Tibial nerve (tissue), 4 donors: ENCODE results near the gene S100A7A. TPM values are rescaled to one million over a fixed set of nuclear protein-coding genes. Genes with fewer than 3 reads are reported as not detected.

Source experiments
- DNase-seq, 2 donors: peaks; one replicate each; pipeline ENCODE4 v3.0.0-alpha.2; 2019; ENCODE audit warnings: low spot score in 2 of 2
- H3K27ac ChIP-seq, 4 donors: fragments of 200-600 bp; sonication (generic) in 3 of 4; one replicate each; pipeline ENCODE4 v1.5.1; 2017 to 2019; ENCODE audit warnings: mild to moderate bottlenecking in 1 of 4
- H3K27me3 ChIP-seq, 2 donors: fragments of 200-600 bp; sonication (generic) in 1 of 2; one replicate each; pipeline versions ENCODE4 v1.5.1 to v1.6.0; 2017 to 2019
- H3K36me3 ChIP-seq, 3 donors: fragments of 200-600 bp; sonication (generic); one replicate each; pipeline ENCODE4 v1.5.1; 2018 to 2019
- H3K4me1 ChIP-seq, 4 donors: fragments of 200-600 bp; sonication (generic) in 3 of 4; one replicate each; pipeline ENCODE4 v1.5.1; 2017 to 2019
- H3K4me3 ChIP-seq, 4 donors: fragments of 200-600 bp; sonication (generic) in 3 of 4; one replicate each; pipeline ENCODE4 v1.5.1; 2017 to 2019; ENCODE audit warnings: mild to moderate bottlenecking in 1 of 4, moderate library complexity in 1 of 4
- H3K9me3 ChIP-seq, 4 donors: fragments of 200-600 bp; sonication (generic) in 3 of 4; one replicate each; pipeline ENCODE4 v1.5.1; 2017 to 2019
- EP300 ChIP-seq, 2 donors: sonication (generic); formaldehyde crosslinking; IDR thresholded peaks; one replicate each; pipeline ENCODE4 v1.6.1; 2017; ENCODE audit warnings: antibody characterized with exemption in 2 of 2, mild to moderate bottlenecking in 1 of 2
- POLR2A ChIP-seq, 2 donors: fragments of 450-650 bp; IDR thresholded peaks; one replicate each; pipeline ENCODE4 v1.6.1; 2017; ENCODE audit warnings: antibody characterized with exemption in 2 of 2, mild to moderate bottlenecking in 2 of 2, moderate library complexity in 2 of 2
- WGBS, 2 donors: methylation state at CpG; one replicate each; pipeline ENCODE4 v1.1.5; 2018; 5-methylcytosine and 5-hydroxymethylcytosine counted together
- total RNA-seq, 4 donors: library from RNA; depleted of rRNA; stranded (reverse); fragments of >200 nt; gene quantifications; one replicate each; pipeline ENCODE4 v1.1.0, GENCODE V29; 2016
- TF ChIP-seq, protein P1 (sequence below), 5 experiments: fragments of 200-600 bp in 3 of 5; fragments of 450-650 bp in 2 of 5; sonication (generic) in 3 of 5; IDR thresholded peaks; one replicate each; pipeline ENCODE4 v1.5.1; 2016 to 2019; ENCODE audit warnings: antibody characterized with exemption in 5 of 5, mild to moderate bottlenecking in 3 of 5, moderate library complexity in 2 of 5

The S100A7A gene
- total RNA-seq, 4 donors from 2014 or later = not detected

GRCh38 chr1:153428073-153428638 lies 11.8 kb downstream of the S100A7A start:
- WGBS, 2 donors = 78 to 80% methylated on average over 12 of the region's 12 CpGs
- no peaks in the 10 kb centered on the region for H3K27me3 ChIP-seq
- TF ChIP-seq EP300 (IDR thresholded peaks at IDR 0.05) = no peak
- TF ChIP-seq, protein P1, sequence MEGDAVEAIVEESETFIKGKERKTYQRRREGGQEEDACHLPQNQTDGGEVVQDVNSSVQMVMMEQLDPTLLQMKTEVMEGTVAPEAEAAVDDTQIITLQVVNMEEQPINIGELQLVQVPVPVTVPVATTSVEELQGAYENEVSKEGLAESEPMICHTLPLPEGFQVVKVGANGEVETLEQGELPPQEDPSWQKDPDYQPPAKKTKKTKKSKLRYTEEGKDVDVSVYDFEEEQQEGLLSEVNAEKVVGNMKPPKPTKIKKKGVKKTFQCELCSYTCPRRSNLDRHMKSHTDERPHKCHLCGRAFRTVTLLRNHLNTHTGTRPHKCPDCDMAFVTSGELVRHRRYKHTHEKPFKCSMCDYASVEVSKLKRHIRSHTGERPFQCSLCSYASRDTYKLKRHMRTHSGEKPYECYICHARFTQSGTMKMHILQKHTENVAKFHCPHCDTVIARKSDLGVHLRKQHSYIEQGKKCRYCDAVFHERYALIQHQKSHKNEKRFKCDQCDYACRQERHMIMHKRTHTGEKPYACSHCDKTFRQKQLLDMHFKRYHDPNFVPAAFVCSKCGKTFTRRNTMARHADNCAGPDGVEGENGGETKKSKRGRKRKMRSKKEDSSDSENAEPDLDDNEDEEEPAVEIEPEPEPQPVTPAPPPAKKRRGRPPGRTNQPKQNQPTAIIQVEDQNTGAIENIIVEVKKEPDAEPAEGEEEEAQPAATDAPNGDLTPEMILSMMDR (IDR thresholded peaks at IDR 0.05) = no peak
- no peak for TF ChIP-seq POLR2A (IDR thresholded peaks at IDR 0.05)
- H3K9me3 ChIP-seq = no peaks in the 10 kb centered on the region
- H3K4me1 ChIP-seq = no peaks in the 10 kb centered on the region
- H3K4me3 ChIP-seq = no peak overlapping the region
- H3K36me3 ChIP-seq = no peaks in the 10 kb centered on the region
- DNase-seq = no peak
- no peak overlapping the region for H3K27ac ChIP-seq

DNA sequence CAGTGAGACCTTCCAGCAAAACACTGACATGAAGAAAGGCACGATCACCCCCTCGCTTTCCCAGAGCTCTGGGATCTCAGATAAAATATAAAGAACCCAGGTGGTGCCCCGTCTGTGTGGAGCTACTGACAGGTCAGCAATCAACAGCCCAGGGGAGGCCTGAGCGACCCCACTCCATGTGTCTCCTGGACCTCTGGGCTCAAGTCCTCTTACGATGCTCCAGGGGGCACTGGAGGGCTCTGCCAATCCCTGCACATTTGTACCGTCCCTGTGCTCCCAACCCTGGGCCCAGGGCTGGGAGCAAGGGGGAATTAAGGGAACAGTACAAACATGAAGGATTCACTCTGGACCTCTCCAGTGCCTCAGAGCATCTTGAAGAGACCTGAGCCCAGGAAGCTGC lies 12.5 kb downstream of the S100A7A start:
- Histone ChIP-seq H3K27me3 (no peaks in the 10 kb centered on the region), H3K36me3 (no peaks in the 10 kb centered on the region), H3K9me3 (no peaks in the 10 kb centered on the region), H3K4me1 (no peaks in the 10 kb centered on the region), H3K27ac (no peak overlapping the region), H3K4me3 (no peak overlapping the region)
- TF ChIP-seq, protein P1 (IDR thresholded peaks at IDR 0.05) = no peak
- TF ChIP-seq POLR2A (IDR thresholded peaks at IDR 0.05) (no peak), EP300 (IDR thresholded peaks at IDR 0.05) (no peak)
- DNase-seq = no peak
- 44 to 56% methylated on average over 4 to 6 of the region's 6 CpGs for WGBS, 2 donors

DNA sequence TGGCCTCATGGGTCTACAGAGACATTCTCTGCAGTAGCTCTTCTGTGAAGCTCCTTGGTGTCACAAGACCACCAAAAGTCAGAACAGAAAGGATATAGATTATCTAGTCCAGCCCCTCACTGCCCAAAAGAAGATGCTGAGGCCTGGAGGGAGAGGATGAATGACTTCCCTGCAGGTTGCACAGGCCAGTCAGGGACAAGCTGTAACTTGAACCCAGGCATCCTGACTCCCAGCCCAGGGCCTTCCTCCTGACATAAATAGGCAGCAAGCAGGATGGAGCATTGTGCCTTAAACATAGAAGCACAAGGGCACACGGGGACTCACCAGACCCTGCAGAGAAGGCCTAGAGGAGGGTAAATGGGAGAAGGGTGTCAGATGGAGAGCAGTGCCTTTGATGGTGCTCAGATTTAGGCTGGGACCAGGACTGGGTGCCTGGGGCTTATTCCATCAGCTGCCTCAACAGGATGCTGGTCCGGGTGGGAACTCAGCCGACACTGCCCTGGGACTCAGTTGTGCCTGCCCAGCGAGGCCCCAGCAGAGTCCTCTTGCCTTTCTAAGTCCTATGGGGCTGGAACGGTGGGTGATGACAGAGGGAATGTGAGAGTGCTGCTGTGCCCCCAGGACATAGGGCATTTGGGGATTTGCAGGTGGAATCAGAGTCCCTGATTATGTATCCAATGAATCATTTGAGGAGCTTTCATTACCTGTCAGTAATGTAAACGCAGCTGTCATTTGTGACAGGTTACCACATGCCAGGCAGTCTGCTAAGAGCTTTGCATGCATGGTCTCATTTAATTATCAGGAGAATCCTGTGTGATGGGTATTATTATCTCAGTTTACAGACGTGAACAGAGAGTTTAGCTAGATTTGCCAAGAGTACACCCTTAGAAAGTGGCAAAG lies 13.2 kb downstream of the S100A7A start:
- WGBS, 2 donors = 70 to 74% methylated on average over 7 of the region's 7 CpGs
- H3K9me3 ChIP-seq = no peaks in the 10 kb centered on the region
- TF ChIP-seq, protein P1 (IDR thresholded peaks at IDR 0.05) = no peak
- TF ChIP-seq EP300 (IDR thresholded peaks at IDR 0.05) = no peak
- no peak for TF ChIP-seq POLR2A (IDR thresholded peaks at IDR 0.05)
- no peak for DNase-seq
- no peak overlapping the region for H3K4me3 ChIP-seq
- H3K4me1 ChIP-seq = no peaks in the 10 kb centered on the region
- no peaks in the 10 kb centered on the region for H3K27me3 ChIP-seq
- no peaks in the 10 kb centered on the region for H3K36me3 ChIP-seq
- H3K27ac ChIP-seq = no peak overlapping the region

GRCh38 chr1:153430166-153430553 lies 13.8 kb downstream of the S100A7A start:
- Histone ChIP-seq H3K9me3 (no peaks in the 10 kb centered on the region), H3K36me3 (no peaks in the 10 kb centered on the region), H3K4me1 (no peaks in the 10 kb centered on the region), H3K27ac (no peak overlapping the region), H3K4me3 (no peak overlapping the region), H3K27me3 (no peaks in the 10 kb centered on the region)
- WGBS, 2 donors = 68 to 83% methylated on average over 2 of the region's 2 CpGs
- DNase-seq = no peak
- no peak for TF ChIP-seq EP300 (IDR thresholded peaks at IDR 0.05)
- no peak for TF ChIP-seq POLR2A (IDR thresholded peaks at IDR 0.05)
- TF ChIP-seq, protein P1 (IDR thresholded peaks at IDR 0.05) = no peak

GRCh38 chr1:153430561-153430960 lies 14.2 kb downstream of the S100A7A start:
- DNase-seq = no peak
- Histone ChIP-seq H3K27me3 (no peaks in the 10 kb centered on the region), H3K36me3 (no peaks in the 10 kb centered on the region), H3K4me1 (no peaks in the 10 kb centered on the region), H3K4me3 (no peak overlapping the region), H3K9me3 (no peaks in the 10 kb centered on the region), H3K27ac (no peak overlapping the region)
- WGBS, 2 donors = 69 to 79% methylated on average over 3 of the region's 3 CpGs
- no peak for TF ChIP-seq POLR2A (IDR thresholded peaks at IDR 0.05)
- TF ChIP-seq EP300 (IDR thresholded peaks at IDR 0.05) = no peak
- TF ChIP-seq, protein P1 (IDR thresholded peaks at IDR 0.05) = no peak
